SJCRH30 (cell line): ENCODE results near the gene KCND1. TPM values are rescaled to one million over a fixed set of nuclear protein-coding genes. Genes with fewer than 3 reads are reported as not detected.
A peak's percentile ranks its signal among the peaks of the same experiment; 100 is the strongest.

Experiments
- DNase-seq, 2 experiments: peaks; one replicate each; pipeline ENCODE4 v3.0.0-alpha.2; 2015 to 2020
- H3K27ac ChIP-seq: fragments of 250-450 bp; sonication (Bioruptor Pico); 2 replicates; pipeline ENCODE4 v1.5.1; 2020; ENCODE audit warnings: mild to moderate bottlenecking, moderate library complexity
- H3K27me3 ChIP-seq: fragments of 250-450 bp; sonication (Bioruptor Pico); 2 replicates; pipeline ENCODE4 v1.5.1; 2020; ENCODE audit warnings: mild to moderate bottlenecking, moderate library complexity
- H3K36me3 ChIP-seq: fragments of 250-450 bp; sonication (Bioruptor Pico); 2 replicates; pipeline ENCODE4 v1.5.1; 2020; ENCODE audit warnings: mild to moderate bottlenecking, moderate library complexity
- H3K4me1 ChIP-seq: fragments of 250-450 bp; sonication (Bioruptor Pico); 2 replicates; pipeline ENCODE4 v1.5.1; 2020; ENCODE audit warnings: mild to moderate bottlenecking, moderate library complexity
- H3K4me3 ChIP-seq: fragments of 250-450 bp; sonication (Bioruptor Pico); 2 replicates; pipeline ENCODE4 v1.5.1; 2020; ENCODE audit warnings: mild to moderate bottlenecking, moderate library complexity
- H3K9me3 ChIP-seq: fragments of 250-450 bp; sonication (Bioruptor Pico); replicated peaks from 2 replicates; pipeline ENCODE4 v1.5.1; 2020; ENCODE audit warnings: mild to moderate bottlenecking, moderate library complexity
- total RNA-seq: library from RNA; depleted of rRNA; stranded (reverse); fragments of >200 nt; shearing (Covaris generic); gene quantifications from 2 replicates; pipeline ENCODE4 v1.2.3, GENCODE V29; 2014; rRNA removed

KCND1 gene
- 0.08 and 0.12 TPM in 2 replicates for total RNA-seq

DNA sequence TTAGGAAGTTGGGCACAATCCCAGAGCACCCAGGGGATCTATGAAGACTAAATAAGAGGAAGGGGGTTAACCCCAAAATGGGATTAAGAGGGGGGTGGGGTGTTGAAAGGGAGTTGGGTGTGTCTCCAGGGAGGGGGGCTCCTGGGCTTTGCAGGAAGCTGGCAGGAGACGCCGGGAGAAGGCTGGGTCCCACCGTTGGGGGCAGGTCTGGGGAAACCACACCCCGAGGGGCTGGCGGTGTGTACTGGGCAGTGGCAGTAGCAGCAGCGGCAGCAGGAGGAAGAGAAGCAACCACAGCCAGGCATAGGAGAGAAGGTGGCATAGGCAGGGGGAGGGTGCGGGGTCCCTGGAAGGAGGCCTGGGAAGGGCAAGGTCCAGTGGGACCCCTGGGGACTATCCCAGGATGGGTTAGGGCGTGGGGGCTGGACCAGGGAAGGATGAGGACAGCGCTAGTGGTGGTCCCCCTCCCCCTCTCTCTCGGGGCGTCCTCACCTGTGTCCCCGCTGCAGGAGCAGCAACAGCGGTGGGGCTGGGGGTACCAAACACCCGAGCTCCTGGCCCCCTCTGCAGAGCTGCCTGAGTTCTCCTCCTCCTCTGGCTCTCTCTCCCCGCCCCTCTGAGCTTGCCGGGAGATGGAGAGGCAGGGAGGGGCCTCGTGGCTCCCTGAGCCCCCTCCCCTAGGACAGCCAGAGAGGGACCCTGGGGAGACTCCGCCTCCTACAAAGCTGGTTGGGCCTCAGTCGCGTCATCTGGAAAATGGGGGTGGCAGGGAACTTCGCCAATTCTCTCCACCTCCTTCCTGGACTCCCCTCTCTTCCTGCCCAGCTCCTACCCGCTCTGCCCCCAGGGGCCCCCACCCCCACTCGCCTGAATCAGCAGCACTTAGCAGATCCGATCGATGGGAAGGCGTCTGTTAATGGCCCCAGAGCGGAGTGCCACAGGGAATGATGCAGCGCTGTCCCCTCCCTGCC is at the start of gene KCND1:
KCND1 (minus strand) TSS at position 596 of the 971 bp plus-strand sequence. CDS start 1,573 bp downstream, outside the sequence.
- H3K9me3 ChIP-seq = no peaks in the 10 kb centered on the region
- no peaks in the 10 kb centered on the region for H3K36me3 ChIP-seq
- DNase-seq = no peak
- no peaks in the 10 kb centered on the region for H3K27me3 ChIP-seq
- no peak within 1 kb of the TSS for H3K4me3 ChIP-seq
- no peak within 1 kb of the TSS for H3K27ac ChIP-seq
- no peaks in the 10 kb centered on the region for H3K4me1 ChIP-seq

DNA sequence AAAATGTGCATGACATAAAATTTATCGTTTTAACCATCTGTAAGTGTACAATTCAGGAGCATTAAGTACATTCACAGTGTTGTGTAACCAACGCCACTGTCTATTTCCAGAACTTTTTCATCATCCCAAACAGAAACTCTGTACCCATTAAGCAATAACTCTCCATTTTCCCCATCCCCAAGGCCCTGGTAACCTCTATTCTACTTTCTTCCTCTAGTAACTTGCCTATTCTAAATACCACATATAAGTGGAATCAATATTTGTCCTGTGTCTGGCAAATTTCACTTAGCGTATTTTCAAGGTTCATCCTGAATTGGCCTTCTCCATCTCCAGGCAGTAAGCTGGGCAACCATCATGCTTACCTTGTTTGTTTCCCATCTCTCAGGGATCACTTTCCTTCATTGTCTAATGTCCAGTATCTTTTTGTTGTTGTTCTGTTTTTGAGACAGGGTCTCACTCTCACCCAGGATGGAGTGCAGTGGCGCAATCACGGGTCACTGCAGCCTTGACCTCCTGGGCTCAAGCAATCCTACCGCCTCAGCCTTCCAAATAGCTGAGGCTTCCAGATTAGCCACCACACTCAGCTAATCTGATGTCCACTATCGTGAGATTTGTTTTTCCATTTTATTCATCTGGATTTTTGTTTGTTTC is 48.1 kb upstream of the KCND1 start:
- no peaks in the 10 kb centered on the region for H3K9me3 ChIP-seq
- no peaks in the 10 kb centered on the region for H3K27me3 ChIP-seq
- no peaks in the 10 kb centered on the region for H3K4me1 ChIP-seq
- DNase-seq = no peak
- H3K4me3 ChIP-seq = no peak overlapping the region
- H3K27ac ChIP-seq = no peak overlapping the region
- no peaks in the 10 kb centered on the region for H3K36me3 ChIP-seq

DNA sequence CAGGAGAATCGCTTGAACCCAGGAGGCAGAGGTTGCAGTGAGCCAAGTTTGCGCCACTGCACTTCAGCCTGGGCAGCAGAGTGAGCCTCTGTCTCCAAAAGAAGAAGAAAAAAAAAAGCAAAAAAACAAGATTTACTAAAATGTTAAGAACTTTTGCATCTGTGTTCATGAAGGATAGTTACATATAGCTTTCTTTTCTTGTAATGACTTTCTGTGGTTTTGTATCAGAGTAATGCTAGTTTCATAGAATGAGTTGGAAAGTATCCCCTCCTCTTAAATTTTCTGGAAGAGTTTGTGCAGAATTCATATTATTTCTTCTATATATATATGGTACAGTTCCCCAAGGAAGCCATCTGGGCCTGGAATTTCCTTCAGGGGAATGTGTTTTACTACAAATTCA is 47.4 kb upstream of the KCND1 start:
- H3K36me3 ChIP-seq = no peaks in the 10 kb centered on the region
- H3K27ac ChIP-seq = no peak overlapping the region
- no peaks in the 10 kb centered on the region for H3K4me1 ChIP-seq
- no peak for DNase-seq
- H3K4me3 ChIP-seq = no peak overlapping the region
- H3K9me3 ChIP-seq = no peaks in the 10 kb centered on the region
- no peaks in the 10 kb centered on the region for H3K27me3 ChIP-seq

DNA sequence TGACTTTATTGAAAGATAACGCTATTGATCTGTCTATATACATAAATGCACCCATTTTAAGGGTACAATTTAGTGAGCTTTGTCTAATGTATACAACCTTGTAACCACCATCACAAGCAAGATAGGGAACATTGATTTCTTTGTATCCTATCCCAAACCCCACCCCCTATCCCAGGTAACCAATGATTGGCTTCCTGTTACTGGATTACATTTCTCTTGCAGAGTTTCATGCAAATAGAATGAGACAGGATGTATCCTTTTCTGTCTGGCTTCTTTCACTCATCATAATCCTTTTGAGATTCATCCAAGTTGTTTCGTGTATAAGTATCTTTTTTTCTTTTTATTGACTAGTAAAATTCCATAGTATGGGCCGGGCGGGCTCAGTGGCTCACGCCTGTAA is 32.1 kb upstream of the KCND1 start:
- H3K9me3 ChIP-seq = no peaks in the 10 kb centered on the region
- H3K4me1 ChIP-seq = no peaks in the 10 kb centered on the region
- H3K27me3 ChIP-seq = no peaks in the 10 kb centered on the region
- H3K27ac ChIP-seq = no peak overlapping the region
- no peaks in the 10 kb centered on the region for H3K36me3 ChIP-seq
- no peak overlapping the region for H3K4me3 ChIP-seq
- DNase-seq = no peak

DNA sequence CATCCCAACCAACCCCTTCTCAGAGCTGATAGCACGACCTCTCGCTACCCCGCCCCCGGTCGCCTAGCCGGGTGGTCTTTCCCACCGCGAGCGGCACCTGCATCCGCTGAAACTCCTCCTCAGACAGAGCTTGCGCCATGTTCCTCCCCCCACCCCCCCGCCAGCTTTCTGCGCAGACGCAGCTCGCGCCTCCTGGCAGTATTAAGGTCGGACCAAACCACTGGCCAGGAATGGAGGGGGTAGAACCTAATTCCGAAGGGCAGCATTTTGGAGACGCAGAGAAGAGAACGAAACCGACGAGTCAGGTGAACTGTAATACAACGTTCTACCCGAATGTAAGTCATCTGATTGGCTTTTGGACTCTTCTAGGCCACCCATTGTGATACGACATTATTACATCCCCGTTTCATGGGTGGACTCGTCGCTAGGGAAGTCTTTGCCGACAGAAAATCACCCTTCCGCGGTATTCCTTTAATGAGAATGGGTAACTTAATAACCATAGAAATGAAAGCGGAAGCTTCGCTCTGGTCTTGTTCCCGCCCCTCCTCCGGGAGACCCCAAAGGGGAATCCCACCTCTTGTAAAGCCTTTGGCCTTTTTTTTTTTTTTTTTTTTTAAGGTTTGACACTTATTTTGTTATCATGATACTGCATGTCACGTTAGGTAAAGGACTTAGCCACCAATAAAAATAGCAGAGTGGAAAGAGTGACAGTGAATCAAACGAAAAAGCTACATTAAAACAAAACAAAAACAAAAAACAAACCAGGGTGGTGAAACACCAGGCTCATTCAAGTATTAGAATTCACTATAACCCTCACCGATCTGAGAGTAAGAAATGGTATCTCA is 30.7 kb upstream of the KCND1 start, which contains the start of gene GRIPAP1:
GRIPAP1 (minus strand) TSS at position 174 of the 845 bp plus-strand sequence; CDS start at position 139, 35 bp downstream.
- H3K27me3 ChIP-seq = no peaks in the 10 kb centered on the region
- H3K9me3 ChIP-seq = no peaks in the 10 kb centered on the region
- peak; percentile 76 to 88 for DNase-seq
- H3K4me3 ChIP-seq = peak within 1 kb of the TSS; percentile 69
- H3K36me3 ChIP-seq = no peaks in the 10 kb centered on the region
- H3K4me1 ChIP-seq = no peaks in the 10 kb centered on the region
- H3K27ac ChIP-seq = peak within 1 kb of the TSS; percentile 92

DNA sequence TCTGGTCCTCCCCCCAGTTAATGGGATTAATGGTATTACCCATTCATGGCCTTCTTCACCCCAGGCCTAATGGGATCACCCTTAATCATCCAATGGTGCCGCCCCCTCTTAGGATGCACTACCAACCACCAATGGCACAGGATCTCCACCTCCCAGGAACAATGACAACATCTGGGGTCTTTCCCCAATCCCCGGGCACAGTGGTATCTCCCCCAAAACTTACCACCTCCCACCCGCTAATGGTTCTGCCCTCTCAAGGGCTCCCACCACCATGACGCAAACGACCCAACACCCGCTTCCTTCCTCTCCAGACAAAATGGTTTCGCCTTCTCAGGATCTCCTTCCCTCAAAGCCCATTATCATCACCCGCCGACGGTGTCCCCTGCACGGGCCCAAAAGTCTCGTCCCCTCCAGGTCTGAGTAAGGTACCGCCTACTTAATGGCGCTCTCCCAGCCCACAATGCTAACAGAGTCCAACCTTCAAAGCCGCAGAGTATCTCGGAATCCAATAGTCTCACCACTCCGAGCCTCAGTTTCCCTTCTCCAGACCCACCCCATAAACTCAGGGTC is 30.0 kb upstream of the KCND1 start:
- no peaks in the 10 kb centered on the region for H3K9me3 ChIP-seq
- H3K27me3 ChIP-seq = no peaks in the 10 kb centered on the region
- peak overlapping the region; percentile 92 for H3K27ac ChIP-seq
- H3K4me1 ChIP-seq = no peaks in the 10 kb centered on the region
- no peaks in the 10 kb centered on the region for H3K36me3 ChIP-seq
- peak; percentile 41 to 49 for DNase-seq
- peak overlapping the region; percentile 69 for H3K4me3 ChIP-seq

DNA sequence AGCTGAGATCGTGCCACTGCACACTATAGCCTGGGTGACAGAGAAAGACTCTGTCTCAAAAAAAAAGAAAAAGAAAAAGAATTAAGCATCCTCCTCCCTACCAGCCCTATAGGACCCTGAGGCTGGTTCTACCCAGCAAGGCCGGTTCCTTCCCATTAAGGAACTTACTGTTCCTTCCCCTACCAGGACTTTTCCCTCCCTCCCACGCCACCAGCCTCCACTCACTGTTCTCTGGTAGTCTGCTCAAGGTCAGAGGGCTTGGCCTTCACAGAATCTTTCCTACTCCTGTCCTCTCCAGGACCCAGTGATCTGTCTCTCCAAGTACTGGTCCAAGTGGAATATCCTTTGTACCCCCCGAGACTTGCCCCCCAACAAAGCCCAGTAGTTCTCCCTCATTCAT is 29.0 kb upstream of the KCND1 start:
- Histone ChIP-seq H3K9me3 (no peaks in the 10 kb centered on the region), H3K4me1 (no peaks in the 10 kb centered on the region), H3K36me3 (no peaks in the 10 kb centered on the region), H3K27ac (no peak overlapping the region), H3K4me3 (no peak overlapping the region), H3K27me3 (no peaks in the 10 kb centered on the region)
- no peak for DNase-seq

DNA sequence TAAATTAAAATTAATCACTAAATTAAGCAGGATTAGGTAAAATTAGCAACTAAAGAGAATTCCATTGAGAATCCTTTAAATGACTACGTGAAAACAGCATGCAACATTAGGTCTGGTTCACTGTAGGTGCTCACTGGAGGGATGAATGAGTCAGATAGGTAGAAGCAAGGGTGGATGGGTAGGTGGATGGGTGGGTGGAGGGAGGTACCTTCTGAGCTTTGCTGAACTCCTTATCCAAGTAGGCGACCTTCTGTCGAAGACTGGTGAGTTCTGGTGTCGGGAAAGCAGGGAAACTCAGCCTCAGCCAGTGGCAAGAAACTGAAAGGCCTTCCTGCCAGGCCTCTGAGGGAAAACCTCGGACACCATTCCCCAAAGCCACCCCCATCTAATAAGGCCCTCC is 27.4 kb upstream of the KCND1 start:
- H3K27me3 ChIP-seq = no peaks in the 10 kb centered on the region
- no peak overlapping the region for H3K4me3 ChIP-seq
- no peak for DNase-seq
- H3K9me3 ChIP-seq = no peaks in the 10 kb centered on the region
- H3K36me3 ChIP-seq = no peaks in the 10 kb centered on the region
- no peak overlapping the region for H3K27ac ChIP-seq
- H3K4me1 ChIP-seq = no peaks in the 10 kb centered on the region

DNA sequence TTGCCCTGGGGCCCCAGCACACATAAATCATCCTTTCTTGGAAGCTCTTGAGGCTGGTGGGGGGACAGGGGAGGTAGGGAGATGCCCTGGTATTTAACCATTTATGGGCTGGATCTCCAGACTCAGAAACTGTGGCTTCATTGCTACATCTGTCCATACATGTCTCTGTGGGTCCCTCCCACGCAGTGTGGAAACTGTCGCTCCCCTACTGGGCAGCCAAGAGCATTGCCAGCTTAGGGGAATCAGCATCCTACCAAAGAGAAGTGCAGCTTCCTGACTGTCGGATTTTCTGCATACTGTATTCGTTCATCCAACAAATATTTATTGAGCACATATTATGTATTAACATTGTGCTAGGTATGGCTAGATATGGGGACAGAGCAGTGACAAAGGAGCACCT is 26.7 kb upstream of the KCND1 start:
- Histone ChIP-seq H3K9me3 (no peaks in the 10 kb centered on the region), H3K27ac (no peak overlapping the region), H3K4me1 (no peaks in the 10 kb centered on the region), H3K27me3 (no peaks in the 10 kb centered on the region), H3K4me3 (no peak overlapping the region), H3K36me3 (no peaks in the 10 kb centered on the region)
- no peak for DNase-seq

DNA sequence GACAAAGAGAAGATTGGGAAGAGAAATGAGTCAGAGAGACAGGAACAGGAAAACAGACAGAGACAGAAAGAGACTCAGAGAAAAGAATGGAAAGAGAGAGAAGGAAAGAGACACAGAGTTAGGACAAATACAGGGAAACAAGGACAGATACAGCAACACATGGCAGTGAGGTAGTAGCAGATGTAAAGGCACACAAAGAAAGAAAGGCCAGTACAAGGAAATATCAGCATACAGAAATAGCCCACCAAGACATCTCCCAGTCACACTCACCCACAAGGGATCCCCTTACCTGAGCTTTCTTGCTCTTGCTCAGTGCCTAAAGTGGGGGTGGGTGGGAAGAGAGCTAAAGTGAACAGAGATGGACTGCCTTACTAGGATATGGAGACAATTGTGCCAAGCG is 26.2 kb upstream of the KCND1 start:
- Histone ChIP-seq H3K4me3 (no peak overlapping the region), H3K27ac (no peak overlapping the region), H3K4me1 (no peaks in the 10 kb centered on the region), H3K27me3 (no peaks in the 10 kb centered on the region), H3K9me3 (no peaks in the 10 kb centered on the region), H3K36me3 (no peaks in the 10 kb centered on the region)
- DNase-seq = no peak

DNA sequence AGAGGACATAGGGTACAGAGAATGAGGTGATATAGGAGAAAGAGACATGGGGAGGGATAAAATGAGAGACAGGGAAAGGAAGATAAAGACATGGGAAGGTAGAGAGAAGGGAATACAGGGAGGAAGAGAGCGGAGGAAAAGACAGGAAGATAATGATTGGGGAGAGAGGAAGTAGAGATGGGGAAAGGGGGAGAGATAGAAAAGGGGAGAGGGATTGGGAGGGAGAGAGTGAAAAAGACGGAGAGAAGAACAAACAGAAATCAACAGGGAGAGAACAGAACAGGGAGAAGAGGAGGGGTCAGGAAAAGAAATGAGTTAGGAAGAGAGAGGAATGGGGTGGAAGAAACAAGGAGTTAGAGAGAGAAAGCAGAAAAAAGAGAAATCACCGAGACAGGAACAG is 25.8 kb upstream of the KCND1 start:
- Histone ChIP-seq H3K36me3 (no peaks in the 10 kb centered on the region), H3K4me3 (no peak overlapping the region), H3K9me3 (no peaks in the 10 kb centered on the region), H3K27ac (no peak overlapping the region), H3K4me1 (no peaks in the 10 kb centered on the region), H3K27me3 (no peaks in the 10 kb centered on the region)
- no peak for DNase-seq

DNA sequence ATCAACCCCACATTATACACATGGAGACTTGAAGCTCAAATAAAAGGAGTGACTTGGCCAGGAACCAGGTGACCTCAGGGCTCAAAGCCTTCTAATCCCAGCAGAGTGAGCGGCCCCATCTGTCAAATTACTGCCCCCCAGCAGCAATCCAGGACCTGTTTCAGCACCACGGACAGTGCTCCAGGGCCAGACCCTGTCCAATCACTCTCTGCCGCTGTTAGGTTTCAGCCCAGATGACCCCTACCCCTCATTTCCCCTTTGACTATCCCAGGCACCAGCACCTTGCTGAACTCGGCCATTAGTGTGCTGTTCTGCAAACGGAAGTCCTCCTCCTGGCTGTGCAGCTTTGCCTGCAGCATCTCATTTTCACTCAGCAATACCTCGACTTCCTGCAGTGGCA is 25.3 kb upstream of the KCND1 start:
- DNase-seq = peak; percentile 7 to 32
- no peaks in the 10 kb centered on the region for H3K4me1 ChIP-seq
- H3K27me3 ChIP-seq = no peaks in the 10 kb centered on the region
- H3K4me3 ChIP-seq = no peak overlapping the region
- no peak overlapping the region for H3K27ac ChIP-seq
- H3K36me3 ChIP-seq = no peaks in the 10 kb centered on the region
- no peaks in the 10 kb centered on the region for H3K9me3 ChIP-seq

DNA sequence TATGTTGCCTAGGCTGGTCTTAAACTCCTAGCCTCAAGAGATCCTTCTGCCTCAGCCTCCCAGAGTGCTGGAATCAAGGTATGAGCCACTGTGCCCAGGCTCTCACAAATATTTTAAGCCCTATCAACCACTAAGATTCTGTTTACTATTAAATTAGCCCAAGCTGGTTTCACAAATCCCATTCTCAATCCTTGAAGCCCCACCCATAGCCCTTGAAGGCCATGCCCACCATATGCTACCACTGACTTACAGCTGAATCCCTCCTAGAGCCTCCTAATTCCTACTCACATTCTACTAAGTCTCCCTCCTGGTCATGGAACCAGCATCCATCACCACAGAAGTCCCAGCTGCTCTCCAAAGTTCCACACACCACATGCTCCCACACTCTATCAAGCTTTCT is 20.7 kb upstream of the KCND1 start:
- no peak for DNase-seq
- Histone ChIP-seq H3K27me3 (no peaks in the 10 kb centered on the region), H3K9me3 (no peaks in the 10 kb centered on the region), H3K36me3 (no peaks in the 10 kb centered on the region), H3K4me3 (no peak overlapping the region), H3K4me1 (no peaks in the 10 kb centered on the region), H3K27ac (no peak overlapping the region)

DNA sequence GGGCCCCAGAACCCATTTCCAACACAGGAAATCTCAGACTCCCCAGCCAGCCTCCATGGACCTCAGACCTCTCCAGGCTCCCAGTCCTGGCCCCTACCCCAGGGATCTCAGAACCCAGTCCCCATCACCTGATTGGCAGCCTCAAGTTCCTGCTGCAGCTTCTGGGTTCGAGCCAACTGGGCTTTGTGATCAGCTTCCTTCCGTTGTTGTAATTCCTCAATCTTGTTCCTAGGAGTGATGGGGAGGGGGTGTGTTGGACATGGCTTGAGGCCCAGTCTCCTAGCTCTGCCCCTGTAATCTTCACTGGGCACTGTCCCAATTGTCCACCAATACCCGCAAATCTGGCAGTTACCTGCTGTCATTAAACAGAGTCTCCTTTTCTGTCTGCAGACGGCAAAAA is 17.8 kb upstream of the KCND1 start:
- no peaks in the 10 kb centered on the region for H3K27me3 ChIP-seq
- DNase-seq = no peak

More for the DNA sequence above, 17.8 kb upstream of the KCND1 start:
- Histone ChIP-seq H3K4me1 (no peaks in the 10 kb centered on the region), H3K4me3 (no peak overlapping the region), H3K9me3 (no peaks in the 10 kb centered on the region), H3K27ac (no peak overlapping the region), H3K36me3 (no peaks in the 10 kb centered on the region)
